ENCODE measurements around the gene GFOD1. TPM values are rescaled to one million over a fixed set of nuclear protein-coding genes. Genes with fewer than 3 reads are reported as not detected.

GFOD1 gene
- total and polyA plus RNA-seq, 9 donors = 1.4 to 9.2 (median 3.7) TPM

DNA sequence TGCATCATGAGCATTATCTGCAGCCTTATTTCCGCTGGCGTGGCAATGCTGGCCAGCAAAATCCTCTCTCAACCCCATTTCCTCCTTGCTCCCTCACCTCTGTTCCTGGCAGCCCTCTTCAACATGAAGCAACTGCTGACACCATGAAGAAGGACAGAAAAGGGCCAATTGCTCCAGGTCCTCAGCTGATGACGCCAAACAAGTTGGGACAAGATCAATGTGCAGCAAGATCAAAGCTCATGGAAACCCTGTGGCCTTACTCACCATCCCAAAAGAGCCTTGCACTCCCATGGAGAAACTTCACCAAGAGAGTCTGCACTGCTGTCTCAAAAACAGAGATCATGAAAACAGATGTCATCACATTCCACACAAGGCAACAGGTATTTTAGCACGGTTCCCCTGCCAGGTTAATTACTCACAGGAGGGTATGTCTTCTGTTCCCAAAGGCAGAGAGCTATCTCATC, 7.4 kb downstream of the GFOD1 start:
- H3K36me3 ChIP-seq = no peaks in the 10 kb centered on the region
- H3K27ac ChIP-seq = no peak overlapping the region
- no peak overlapping the region for H3K4me3 ChIP-seq
- intact Hi-C loops (cut with DNase I) = no loop called here
- no peaks in the 10 kb centered on the region for H3K9me3 ChIP-seq
- H3K4me1 ChIP-seq (ENCODE audit: insufficient read depth) = no peaks in the 10 kb centered on the region
- TF ChIP-seq, protein P1, sequence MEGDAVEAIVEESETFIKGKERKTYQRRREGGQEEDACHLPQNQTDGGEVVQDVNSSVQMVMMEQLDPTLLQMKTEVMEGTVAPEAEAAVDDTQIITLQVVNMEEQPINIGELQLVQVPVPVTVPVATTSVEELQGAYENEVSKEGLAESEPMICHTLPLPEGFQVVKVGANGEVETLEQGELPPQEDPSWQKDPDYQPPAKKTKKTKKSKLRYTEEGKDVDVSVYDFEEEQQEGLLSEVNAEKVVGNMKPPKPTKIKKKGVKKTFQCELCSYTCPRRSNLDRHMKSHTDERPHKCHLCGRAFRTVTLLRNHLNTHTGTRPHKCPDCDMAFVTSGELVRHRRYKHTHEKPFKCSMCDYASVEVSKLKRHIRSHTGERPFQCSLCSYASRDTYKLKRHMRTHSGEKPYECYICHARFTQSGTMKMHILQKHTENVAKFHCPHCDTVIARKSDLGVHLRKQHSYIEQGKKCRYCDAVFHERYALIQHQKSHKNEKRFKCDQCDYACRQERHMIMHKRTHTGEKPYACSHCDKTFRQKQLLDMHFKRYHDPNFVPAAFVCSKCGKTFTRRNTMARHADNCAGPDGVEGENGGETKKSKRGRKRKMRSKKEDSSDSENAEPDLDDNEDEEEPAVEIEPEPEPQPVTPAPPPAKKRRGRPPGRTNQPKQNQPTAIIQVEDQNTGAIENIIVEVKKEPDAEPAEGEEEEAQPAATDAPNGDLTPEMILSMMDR (IDR thresholded peaks at IDR 0.05) = no peak
- TF ChIP-seq EP300 (IDR thresholded peaks at IDR 0.05) (no peak), POLR2A (IDR thresholded peaks at IDR 0.05) (no peak)
- 86 to 90% (median 88%) methylated on average over 4 of the region's 4 CpGs for WGBS, 3 donors
- no peak for DNase-seq
- no peaks in the 10 kb centered on the region for H3K27me3 ChIP-seq

DNA sequence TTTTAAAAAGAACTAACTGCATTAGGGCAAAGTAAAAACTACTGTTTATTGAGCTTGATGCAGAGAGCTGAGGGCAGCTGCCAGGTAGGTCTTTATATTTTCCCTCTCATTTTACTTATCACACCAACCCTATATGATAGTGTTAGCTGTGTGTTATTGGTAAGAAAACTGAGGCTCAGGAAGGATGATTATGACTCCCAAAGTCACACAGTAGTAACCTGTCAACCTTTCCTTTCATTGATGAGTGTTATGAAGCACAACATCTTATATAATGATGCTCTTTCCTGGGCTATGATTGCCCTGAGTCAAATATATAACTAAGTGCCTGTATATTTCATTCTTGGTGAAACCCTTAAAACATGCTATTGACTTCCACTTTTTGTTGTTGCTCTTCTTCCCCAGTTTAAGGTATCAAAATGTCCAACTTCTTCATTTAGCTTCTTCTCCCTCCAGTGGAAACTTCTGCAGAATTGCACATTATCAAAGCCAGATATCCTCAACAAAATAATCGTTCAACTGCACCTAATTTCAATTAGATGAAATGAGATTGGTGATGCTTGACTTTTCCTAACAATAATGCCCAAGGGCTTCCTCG, 8.1 kb downstream of the GFOD1 start:
- H3K4me1 ChIP-seq (ENCODE audit: insufficient read depth) = no peaks in the 10 kb centered on the region
- intact Hi-C loops (cut with DNase I) = no loop called here
- no peaks in the 10 kb centered on the region for H3K9me3 ChIP-seq
- H3K27me3 ChIP-seq = no peaks in the 10 kb centered on the region
- WGBS, 3 donors = 83 to 94% (median 91%) methylated on average over 2 of the region's 2 CpGs
- no peaks in the 10 kb centered on the region for H3K36me3 ChIP-seq
- H3K4me3 ChIP-seq = no peak overlapping the region
- H3K27ac ChIP-seq = no peak overlapping the region
- TF ChIP-seq, protein P1 (IDR thresholded peaks at IDR 0.05) = no peak
- TF ChIP-seq EP300 (IDR thresholded peaks at IDR 0.05) (no peak), POLR2A (IDR thresholded peaks at IDR 0.05) (no peak)
- no peak for DNase-seq

DNA sequence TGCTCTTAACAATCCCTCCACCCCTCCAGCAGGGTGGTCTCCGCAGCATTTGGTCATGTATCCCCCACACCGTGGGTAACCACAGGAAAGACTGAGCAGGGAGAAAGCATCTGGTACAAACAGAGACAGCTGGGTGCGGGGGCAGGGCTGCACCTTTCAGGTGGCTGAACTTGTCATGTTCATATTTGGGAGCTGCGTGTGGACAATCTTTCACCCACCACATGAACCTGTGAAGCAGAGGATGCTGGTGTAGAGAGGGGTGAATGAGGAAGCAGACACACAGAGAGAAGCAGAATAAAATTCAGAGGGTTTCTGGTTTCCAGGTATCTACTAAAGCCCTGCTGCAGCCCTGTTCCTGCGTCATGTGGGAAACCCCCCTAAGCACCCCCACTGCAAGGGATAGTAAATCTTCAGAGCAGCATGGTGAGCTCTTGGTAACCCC, 8.9 kb downstream of the GFOD1 start:
- TF ChIP-seq EP300 (IDR thresholded peaks at IDR 0.05) = no peak
- TF ChIP-seq POLR2A (IDR thresholded peaks at IDR 0.05) = no peak
- TF ChIP-seq, protein P1 (IDR thresholded peaks at IDR 0.05) = no peak

DNA sequence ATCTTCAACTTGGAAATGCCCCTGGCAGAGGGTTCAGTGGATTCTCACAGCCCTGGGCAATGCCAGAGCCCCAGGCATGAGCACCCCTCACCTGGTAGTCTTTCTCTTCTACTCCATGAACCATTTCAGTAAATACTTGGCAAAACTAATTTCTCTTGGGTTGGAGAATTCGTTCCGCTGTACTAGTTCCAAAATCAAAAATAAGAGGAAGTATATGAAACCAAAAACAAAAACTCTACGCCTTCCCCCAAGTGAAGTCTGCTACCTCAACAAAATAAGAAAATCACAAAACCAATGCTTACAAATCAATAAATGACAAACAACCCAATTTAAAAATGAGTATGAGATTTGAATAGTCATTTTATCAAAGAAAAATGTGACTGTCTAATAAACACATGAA, 12.6 kb downstream of the GFOD1 start:
- Histone ChIP-seq H3K27me3 (no peaks in the 10 kb centered on the region), H3K9me3 (no peaks in the 10 kb centered on the region), H3K36me3 (no peaks in the 10 kb centered on the region), H3K27ac (no peak overlapping the region), H3K4me3 (no peak overlapping the region), H3K4me1 (ENCODE audit: insufficient read depth) (no peaks in the 10 kb centered on the region)
- intact Hi-C loops (cut with DNase I) = no loop called here
- WGBS, 3 donors = 90 to 94% (median 93%) methylated on average over 3 of the region's 3 CpGs
- no peak for DNase-seq
- TF ChIP-seq EP300 (IDR thresholded peaks at IDR 0.05) (no peak), POLR2A (IDR thresholded peaks at IDR 0.05) (no peak)
- TF ChIP-seq, protein P1 (IDR thresholded peaks at IDR 0.05) = no peak

More for the DNA sequence above, 8.9 kb downstream of the GFOD1 start:
- Histone ChIP-seq H3K9me3 (no peaks in the 10 kb centered on the region), H3K4me3 (no peak overlapping the region), H3K4me1 (ENCODE audit: insufficient read depth) (no peaks in the 10 kb centered on the region), H3K36me3 (no peaks in the 10 kb centered on the region), H3K27me3 (no peaks in the 10 kb centered on the region), H3K27ac (no peak overlapping the region)
- intact Hi-C loops (cut with DNase I) = no loop called here
- DNase-seq = no peak
- WGBS, 3 donors = 57 to 77% (median 72%) methylated on average over 5 of the region's 5 CpGs

Measured in ovary (tissue), 9 donors.